Middle frontal gyrus (tissue), 1 donor: ENCODE measurements around the gene C1orf116.
A peak's percentile ranks its signal among the peaks of the same experiment; 100 is the strongest.
"Not testable (repeated sequence)": the region's sequence is repeated elsewhere in the genome, so short reads cannot be mapped to it uniquely, and the experiment has no call there.

ENCODE experiments used
- DNase-seq: peaks from one replicate; pipeline ENCODE4 v3.0.0-alpha.2; 2015; ENCODE audit warnings: low spot score; ENCODE audit errors: extremely low spot score

Gene C1orf116

GRCh38 chr1:207059881-207060280 lies 27.3 kb upstream of the C1orf116 start:
- no peak for DNase-seq

- no peak for DNase-seq
Observed at GRCh38 chr1:207058878-207059867, 26.6 kb upstream of the C1orf116 start.

GRCh38 chr1:207058252-207058651 lies 25.7 kb upstream of the C1orf116 start:
- DNase-seq: no peak

GRCh38 chr1:207056673-207057072 lies 24.1 kb upstream of the C1orf116 start:
- no peak for DNase-seq

GRCh38 chr1:207055386-207056001 lies 22.9 kb upstream of the C1orf116 start:
- DNase-seq: no peak

GRCh38 chr1:207054491-207054890 lies 21.9 kb upstream of the C1orf116 start:
- DNase-seq: no peak

- DNase-seq: peak; percentile 96
Observed at GRCh38 chr1:207052911-207053769, 20.6 kb upstream of the C1orf116 start, which contains the start of gene PFKFB2. Gene PFKFB2, plus strand, starts transcription at chr1:207053275. Its CDS starts 1,443 bp downstream, at chr1:207054718.

- DNase-seq: no peak
Observed at GRCh38 chr1:207051191-207051943, 18.8 kb upstream of the C1orf116 start, which contains the start of gene YOD1. Gene YOD1, minus strand, starts transcription at chr1:207051208. Its CDS starts 178 bp downstream, at chr1:207051030.

- peak; percentile 91 for DNase-seq
Observed at GRCh38 chr1:207050480-207051190, 18.1 kb upstream of the C1orf116 start.

- DNase-seq: peak; percentile 42
Observed at GRCh38 chr1:207049974-207050391, 17.4 kb upstream of the C1orf116 start.

- no peak for DNase-seq
Observed at GRCh38 chr1:207049514-207049913, 17.0 kb upstream of the C1orf116 start.

GRCh38 chr1:207049054-207049453 lies 16.5 kb upstream of the C1orf116 start:
- DNase-seq: no peak

- no peak for DNase-seq
Observed at GRCh38 chr1:207048041-207048440, 15.5 kb upstream of the C1orf116 start.

- no peak for DNase-seq
Observed at GRCh38 chr1:207047505-207047904, 14.9 kb upstream of the C1orf116 start.

GRCh38 chr1:207045453-207045852 lies 12.9 kb upstream of the C1orf116 start:
- DNase-seq: no peak

- DNase-seq: not testable (repeated sequence)
Observed at GRCh38 chr1:207041397-207041796, 8.8 kb upstream of the C1orf116 start.

- DNase-seq: no peak
Observed at GRCh38 chr1:207040181-207040533, 7.6 kb upstream of the C1orf116 start.

GRCh38 chr1:207039380-207040180 lies 7.0 kb upstream of the C1orf116 start:
- no peak for DNase-seq

GRCh38 chr1:207036865-207037264 lies 4.3 kb upstream of the C1orf116 start:
- DNase-seq: no peak
